ENCODE measurements around the gene RSPH6A. TPM values are rescaled to one million over a fixed set of nuclear protein-coding genes. Genes with fewer than 3 reads are reported as not detected.
"Not testable (repeated sequence)": the region's sequence is repeated elsewhere in the genome, so short reads cannot be mapped to it uniquely, and the experiment has no call there.

The RSPH6A gene
- total RNA-seq, 4 donors from 2014 or later: 0.54 to 3.3 TPM; not detected in 2

DNA sequence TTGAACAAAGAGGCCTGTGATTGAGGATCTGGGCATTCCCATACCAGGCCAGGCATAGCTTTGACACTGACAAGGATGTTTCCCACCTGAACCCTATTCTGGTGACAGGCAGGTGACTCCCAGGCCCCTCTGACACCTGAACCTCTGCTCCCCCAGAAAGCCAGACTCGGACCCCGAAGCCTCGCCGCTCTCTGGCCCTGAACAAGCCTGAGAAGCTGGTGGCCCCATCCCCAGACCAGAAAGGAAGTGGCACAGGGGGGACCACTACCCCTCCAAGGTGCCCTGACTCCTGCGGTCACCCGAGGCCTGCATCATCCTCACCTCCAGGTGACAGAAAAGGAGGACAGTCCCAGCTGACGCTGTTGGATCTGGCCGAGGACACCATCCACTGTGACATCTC, 60.8 kb downstream of the RSPH6A start:
- Histone ChIP-seq H3K9me3 (no peaks in the 10 kb centered on the region), H3K4me3 (no peak overlapping the region), H3K4me1 (no peaks in the 10 kb centered on the region), H3K27ac (no peak overlapping the region), H3K36me3 (no peaks in the 10 kb centered on the region), H3K27me3 (no peaks in the 10 kb centered on the region)
- no peak for DNase-seq
- TF ChIP-seq POLR2A (IDR thresholded peaks at IDR 0.05): no peak
- no peak for TF ChIP-seq CTCF (IDR thresholded peaks at IDR 0.05)

- Histone ChIP-seq H3K9me3 (no peaks in the 10 kb centered on the region), H3K4me3 (no peak overlapping the region), H3K27ac (no peak overlapping the region), H3K27me3 (no peaks in the 10 kb centered on the region), H3K36me3 (no peaks in the 10 kb centered on the region), H3K4me1 (no peaks in the 10 kb centered on the region)
- DNase-seq: no peak
- TF ChIP-seq CTCF (IDR thresholded peaks at IDR 0.05) (no peak), POLR2A (IDR thresholded peaks at IDR 0.05) (no peak)
These were observed 61.6 kb downstream of the RSPH6A start for GRCh38 chr19:45753548-45753947.

GRCh38 chr19:45752639-45753038, 62.5 kb downstream of the RSPH6A start:
- no peaks in the 10 kb centered on the region for H3K36me3 ChIP-seq
- no peaks in the 10 kb centered on the region for H3K4me1 ChIP-seq
- H3K4me3 ChIP-seq: no peak overlapping the region
- H3K9me3 ChIP-seq: no peaks in the 10 kb centered on the region
- H3K27me3 ChIP-seq: no peaks in the 10 kb centered on the region
- DNase-seq: no peak
- H3K27ac ChIP-seq: no peak overlapping the region
- TF ChIP-seq CTCF (IDR thresholded peaks at IDR 0.05): no peak
- no peak for TF ChIP-seq POLR2A (IDR thresholded peaks at IDR 0.05)

- H3K9me3 ChIP-seq, H3K27me3 ChIP-seq, H3K27ac ChIP-seq, H3K4me1 ChIP-seq, H3K4me3 ChIP-seq, H3K36me3 ChIP-seq, DNase-seq: not testable (repeated sequence)
These were observed 63.6 kb downstream of the RSPH6A start for GRCh38 chr19:45751483-45751882.

GRCh38 chr19:45747513-45747912, 67.6 kb downstream of the RSPH6A start:
- H3K4me1 ChIP-seq: no peaks in the 10 kb centered on the region
- no peak for TF ChIP-seq CTCF (IDR thresholded peaks at IDR 0.05)
- TF ChIP-seq POLR2A (IDR thresholded peaks at IDR 0.05): no peak
- no peak overlapping the region for H3K27ac ChIP-seq
- no peaks in the 10 kb centered on the region for H3K36me3 ChIP-seq
- DNase-seq: no peak
- no peaks in the 10 kb centered on the region for H3K9me3 ChIP-seq
- H3K27me3 ChIP-seq: no peaks in the 10 kb centered on the region
- no peak overlapping the region for H3K4me3 ChIP-seq

DNA sequence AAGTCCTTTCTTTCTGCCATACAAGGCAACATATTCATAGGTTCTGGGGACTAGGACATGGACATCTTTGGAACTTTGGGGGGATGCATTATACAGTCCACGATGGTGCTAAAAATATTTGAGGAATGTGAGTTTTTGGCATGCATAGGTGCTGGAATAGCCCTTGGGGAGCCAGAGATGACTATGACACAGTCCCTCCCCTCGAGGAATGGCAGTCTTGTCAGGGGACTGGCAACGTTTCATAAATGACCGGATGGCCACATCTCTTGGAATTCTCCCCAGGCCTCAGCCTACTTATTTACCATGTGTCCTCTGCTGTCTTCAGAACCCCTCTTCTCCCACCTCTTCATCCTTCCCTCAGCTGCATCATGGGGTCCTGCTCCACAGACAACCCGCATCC, 68.2 kb downstream of the RSPH6A start:
- TF ChIP-seq CTCF (IDR thresholded peaks at IDR 0.05) (no peak), POLR2A (IDR thresholded peaks at IDR 0.05) (no peak)
- H3K4me1 ChIP-seq: no peaks in the 10 kb centered on the region
- no peak overlapping the region for H3K27ac ChIP-seq
- no peak for DNase-seq
- H3K36me3 ChIP-seq: no peaks in the 10 kb centered on the region
- H3K9me3 ChIP-seq: no peaks in the 10 kb centered on the region
- H3K4me3 ChIP-seq: no peak overlapping the region
- no peaks in the 10 kb centered on the region for H3K27me3 ChIP-seq

Other genes starting within 250 kb of the RSPH6A start
- gene OPA3, start 230.5 kb downstream of the RSPH6A start, total RNA-seq: 10 to 100 TPM in 3 of 4 donors, 1 to 10 TPM in 1; 5.0 to 26.6 (median 13.6) TPM
- gene GPR4, start 213.1 kb downstream of the RSPH6A start, total RNA-seq: 1 to 10 TPM in 2 of 4 donors, under 1 TPM in 2; 0.18 to 3.4 (median 1.7) TPM
- 10 to 100 TPM; 17.5 to 60.2 (median 46.9) TPM for gene EML2, start 175.9 kb downstream of the RSPH6A start, total RNA-seq
- 1 to 10 TPM in 3 of 4 donors, not detected in 1; 4.6 to 6.0 (median 5.6) TPM for gene GIPR, start 147.1 kb downstream of the RSPH6A start, total RNA-seq
- 10 to 100 TPM; 47.3 to 86.2 (median 67.3) TPM for gene SNRPD2, start 123.4 kb downstream of the RSPH6A start, total RNA-seq
- gene QPCTL, start 122.6 kb downstream of the RSPH6A start, total RNA-seq: 10 to 100 TPM in 1 of 4 donors, 1 to 10 TPM in 3; 6.1 to 11.6 (median 7.4) TPM
- gene FBXO46, start 84.4 kb downstream of the RSPH6A start, total RNA-seq: 10 to 100 TPM in 3 of 4 donors, 1 to 10 TPM in 1; 8.3 to 25.2 (median 19.7) TPM
- gene MEIOSIN, start 81.9 kb downstream of the RSPH6A start, total RNA-seq: not detected
- gene SIX5, start 46.1 kb downstream of the RSPH6A start, total RNA-seq: 10 to 100 TPM in 1 of 4 donors, 1 to 10 TPM in 3; 3.3 to 11.5 (median 6.2) TPM
- 10 to 100 TPM; 10.5 to 63.5 (median 43.5) TPM for gene DMPK, start 32.8 kb downstream of the RSPH6A start, total RNA-seq
- gene DMWD, start 22.5 kb downstream of the RSPH6A start, total RNA-seq: 10 to 100 TPM; 20.8 to 63.8 (median 35.4) TPM
- 100 to 1,000 TPM in 1 of 4 donors, 10 to 100 TPM in 3; 44.0 to 158 (median 90.3) TPM for gene SYMPK, start 47.8 kb upstream of the RSPH6A start, total RNA-seq
- 10 to 100 TPM in 3 of 4 donors, 1 to 10 TPM in 1; 9.1 to 17.0 (median 10.6) TPM for gene FOXA3, start 49.0 kb upstream of the RSPH6A start, total RNA-seq
- 10 to 100 TPM; 18.2 to 26.4 (median 23.1) TPM for gene IRF2BP1, start 70.8 kb upstream of the RSPH6A start, total RNA-seq
- gene MYPOP, start 87.3 kb upstream of the RSPH6A start, total RNA-seq: 10 to 100 TPM in 3 of 4 donors, 1 to 10 TPM in 1; 4.1 to 17.7 (median 14.2) TPM
- gene NANOS2, start 99.5 kb upstream of the RSPH6A start, total RNA-seq: not detected
- gene NOVA2, start 158.6 kb upstream of the RSPH6A start, total RNA-seq: 1 to 10 TPM in 2 of 4 donors, under 1 TPM in 2; 0.53 to 4.1 (median 1.5) TPM
- 10 to 100 TPM in 2 of 4 donors, 1 to 10 TPM in 2; 7.4 to 16.5 (median 10.8) TPM for gene CCDC61, start 180.2 kb upstream of the RSPH6A start, total RNA-seq
- not detected for gene PGLYRP1, start 207.7 kb upstream of the RSPH6A start, total RNA-seq
- not detected for gene IGFL4, start 225.7 kb upstream of the RSPH6A start, total RNA-seq